A549 (cell line): ENCODE measurements around the gene ATP2A3. TPM values are rescaled to one million over a fixed set of nuclear protein-coding genes. Genes with fewer than 3 reads are reported as not detected.

Experiments used
- ATAC-seq, 2 experiments: fragments of 200-7000 bp in 1 of 2; fragments of >200 bp in 1 of 2; cut with Nextera tagmentation in 1 of 2; cut with Tn5 transposase in 1 of 2; 3 replicates each; pipeline versions ENCODE4 v1.8.0 to v1.9.1; 2018 to 2020; ENCODE audit warnings: mild to moderate bottlenecking in 1 of 2, moderate library complexity in 1 of 2
- CTCF ChIA-PET: fragments of 300-600 bp; sonication (Branson Sonifier 250); formaldehyde crosslinking; extraction: SDS; loops from one replicate; lab custom pipeline; 2021; ENCODE audit warnings: antibody characterized with exemption, inconsistent platforms; lab: Yijun Ruan, JAX
- POLR2A ChIA-PET: fragments of 350-600 bp; formaldehyde crosslinking; extraction: SDS; loops from one replicate; lab custom pipeline; 2021; ENCODE audit warnings: antibody characterized with exemption, inconsistent platforms; lab: Yijun Ruan, JAX
- DNase-seq, 2 experiments: peaks; one replicate each; pipeline versions ENCODE4 v3.0.0 to v3.0.0-alpha.2; 2011 to 2016; ENCODE audit warnings: low read depth in 1 of 2, low spot score in 1 of 2
- FAIRE-seq: peaks from 2 replicates; lab custom pipeline; 2011; peaks lifted over from hg19 to GRCh38; lab: Jason Lieb, UNC
- H3K27ac ChIP-seq, 2 experiments: fragments of >200 bp; sonication (Bioruptor Twin); formaldehyde crosslinking; 3 replicates each; pipeline ENCODE4 v1.5.1; 2016 to 2017
- H3K4me1 ChIP-seq: fragments of >200 bp; sonication (Bioruptor Twin); formaldehyde crosslinking; 3 replicates; pipeline ENCODE4 v1.6.1; 2016
- H3K4me2 ChIP-seq: fragments of >200 bp; sonication (Bioruptor Twin); formaldehyde crosslinking; 3 replicates; pipeline ENCODE4 v1.6.1; 2016
- H3K4me3 ChIP-seq: fragments of >200 bp; sonication (Bioruptor Twin); formaldehyde crosslinking; 3 replicates; pipeline ENCODE4 v1.5.1; 2016
- H3K9me3 ChIP-seq: fragments of >200 bp; sonication (Bioruptor Twin); formaldehyde crosslinking; 3 replicates; pipeline ENCODE4 v1.6.1; 2016
- BHLHE40 ChIP-seq: IDR thresholded peaks from 2 replicates; pipeline ENCODE4 v1.6.1; 2012; ENCODE audit warnings: low read depth, low read length, inconsistent platforms
- CBX2 ChIP-seq: fragments of 200-600 bp; sonication (generic); IDR thresholded peaks from 2 replicates; pipeline ENCODE4 v1.6.1; 2016; ENCODE audit warnings: low read depth, mild to moderate bottlenecking, borderline replicate concordance
- CHD2 ChIP-seq: fragments of 150-350 bp; IDR thresholded peaks from 2 replicates; pipeline ENCODE4 v1.6.1; 2014; ENCODE audit warnings: low read length; ENCODE audit not compliant: partially characterized antibody
- CHD4 ChIP-seq: fragments of 200-600 bp; sonication (generic); IDR thresholded peaks from 2 replicates; pipeline ENCODE4 v1.6.1; 2016; ENCODE audit warnings: antibody characterized with exemption, mild to moderate bottlenecking, borderline replicate concordance
- CTCF ChIP-seq: fragments of >200 bp; sonication (Bioruptor Twin); formaldehyde crosslinking; IDR thresholded peaks from 3 replicates; pipeline ENCODE4 v1.5.1; 2016
- EHMT2 ChIP-seq: fragments of 200-600 bp; sonication (generic); IDR thresholded peaks from 2 replicates; pipeline ENCODE4 v1.6.1; 2016; ENCODE audit warnings: antibody characterized with exemption, low read depth, mild to moderate bottlenecking, moderate library complexity
- HDAC2 ChIP-seq: fragments of 200-600 bp; sonication (generic); IDR thresholded peaks from 2 replicates; pipeline ENCODE4 v1.6.1; 2016
- HEYL ChIP-seq: fragments of 250-450 bp; sonication (Bioruptor Pico); IDR thresholded peaks from 2 replicates; pipeline ENCODE4 v1.8.0; 2021; ENCODE audit warnings: mild to moderate bottlenecking, moderate library complexity
- JUN ChIP-seq, 2 experiments: fragments of >200 bp; sonication (Bioruptor Twin); formaldehyde crosslinking; IDR thresholded peaks; 2 replicates in 1 of 2; 3 replicates in 1 of 2; pipeline ENCODE4 v1.6.1; 2016 to 2017
- KDM1A ChIP-seq: fragments of 200-600 bp; sonication (generic); IDR thresholded peaks from 2 replicates; pipeline ENCODE4 v1.6.1; 2016; ENCODE audit warnings: low read depth, mild to moderate bottlenecking
- KDM5A ChIP-seq: fragments of 200-600 bp; sonication (generic); IDR thresholded peaks from 2 replicates; pipeline ENCODE4 v1.6.1; 2016; ENCODE audit warnings: antibody characterized with exemption, mild to moderate bottlenecking
- MAFK ChIP-seq: fragments of 450-650 bp; IDR thresholded peaks from 2 replicates; pipeline ENCODE4 v1.6.1; 2014; ENCODE audit not compliant: partially characterized antibody
- NR3C1 ChIP-seq: fragments of >200 bp; sonication (Bioruptor Twin); formaldehyde crosslinking; IDR thresholded peaks from 3 replicates; pipeline ENCODE4 v1.6.1; 2017
- PHF8 ChIP-seq: fragments of 200-600 bp; sonication (generic); IDR thresholded peaks from 2 replicates; pipeline ENCODE4 v1.6.1; 2016; ENCODE audit warnings: low read depth, mild to moderate bottlenecking, antibody characterized with exemption, moderate library complexity, borderline replicate concordance
- POLR2A ChIP-seq: IDR thresholded peaks from 2 replicates; pipeline ENCODE4 v1.6.1; 2012; ENCODE audit warnings: mild to moderate bottlenecking, low read length
- RCOR1 ChIP-seq: fragments of 150-350 bp; IDR thresholded peaks from 2 replicates; pipeline ENCODE4 v1.6.1; 2014; ENCODE audit warnings: antibody characterized with exemption, low read length, low read depth
- RFX5 ChIP-seq: fragments of 450-650 bp; IDR thresholded peaks from 2 replicates; pipeline ENCODE4 v1.7.1; 2014; ENCODE audit warnings: antibody characterized with exemption, mild to moderate bottlenecking, moderate library complexity
- RNF2 ChIP-seq: fragments of 200-600 bp; sonication (generic); IDR thresholded peaks from 2 replicates; pipeline ENCODE4 v1.6.1; 2016; ENCODE audit warnings: low read depth, mild to moderate bottlenecking, antibody characterized with exemption, moderate library complexity, borderline replicate concordance
- TFCP2L1 ChIP-seq: fragments of 250-450 bp; sonication (Bioruptor Pico); IDR thresholded peaks from 2 replicates; pipeline ENCODE4 v1.5.0; 2021; ENCODE audit warnings: mild to moderate bottlenecking
- TP53 ChIP-seq: fragments of 250-450 bp; sonication (Bioruptor Pico); IDR thresholded peaks from 2 replicates; pipeline ENCODE4 v1.5.0; 2021; ENCODE audit warnings: mild to moderate bottlenecking, moderate library complexity
- USF2 ChIP-seq: fragments of 450-650 bp; IDR thresholded peaks from 2 replicates; pipeline ENCODE4 v1.6.1; 2014; ENCODE audit warnings: antibody characterized with exemption
- ZC3H11A ChIP-seq: fragments of 450-650 bp; IDR thresholded peaks from 2 replicates; pipeline ENCODE4 v1.6.1; 2014; ENCODE audit warnings: antibody characterized with exemption, mild to moderate bottlenecking
- ZSCAN20 ChIP-seq: fragments of 250-450 bp; sonication (Bioruptor Pico); IDR thresholded peaks from 2 replicates; pipeline ENCODE4 v1.8.0; 2022; ENCODE audit warnings: mild to moderate bottlenecking, moderate library complexity
- WGBS: methylation state at CpG from one replicate; pipeline ENCODE4 v1.1.6; 2017; ENCODE audit errors: missing lambda C conversion rate; 5-methylcytosine and 5-hydroxymethylcytosine counted together
- polyA plus RNA-seq, 4 experiments: library from polyadenylated mRNA; depleted of rRNA in 3 of 4; stranded (reverse); fragments of >200 nt; fragmentation: RNase III in 1 of 4; extraction: RNeasy Plus Mini Kit Qiagen cat#74134 plus additional on column Dnase treatment in 1 of 4; gene quantifications; 2 replicates in 3 of 4; 3 replicates in 1 of 4; pipeline ENCODE4 v1.2.3, GENCODE V29; 2011 to 2017
- TF ChIP-seq, protein P1 (sequence below): fragments of >200 bp; sonication (Bioruptor Twin); formaldehyde crosslinking; IDR thresholded peaks from 2 replicates; pipeline ENCODE4 v1.6.1; 2016
- TF ChIP-seq, protein P2 (sequence below): fragments of 250-450 bp; sonication (Bioruptor Pico); IDR thresholded peaks from 2 replicates; pipeline ENCODE4 v1.5.0; 2021; ENCODE audit warnings: mild to moderate bottlenecking, moderate library complexity, borderline replicate concordance
- TF ChIP-seq, protein P3 (sequence below): IDR thresholded peaks from 2 replicates; pipeline ENCODE4 v1.6.1; 2012
- TF ChIP-seq, protein P4 (sequence below): fragments of 250-450 bp; sonication (Bioruptor Pico); IDR thresholded peaks from 2 replicates; pipeline ENCODE4 v1.5.0; 2020; ENCODE audit warnings: low read depth, mild to moderate bottlenecking, moderate library complexity

ATP2A3 gene
- polyA plus RNA-seq, 2 of the 4 experiments (the other 2 are of a cell fraction): 3.1 to 5.5 TPM

DNA sequence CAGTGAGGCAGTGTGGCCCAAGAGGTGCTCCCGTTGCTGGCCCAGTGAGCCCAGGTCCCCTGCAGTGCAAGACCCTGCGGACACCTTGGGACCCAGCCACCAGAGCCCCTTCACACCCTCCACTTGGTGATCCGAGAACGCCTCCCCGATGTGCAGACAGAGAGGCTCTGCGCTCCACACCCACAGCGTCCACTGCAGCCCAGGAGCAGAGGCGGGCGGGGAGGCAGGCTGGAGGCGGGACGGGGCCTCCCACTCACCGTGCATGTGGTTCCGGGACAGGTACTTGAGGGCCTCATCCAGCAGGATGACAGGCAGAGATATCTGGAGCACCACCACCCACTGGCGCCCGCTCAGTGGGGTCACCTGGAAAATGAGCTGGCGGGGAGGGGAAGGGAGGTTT is 35.8 kb downstream of the ATP2A3 start:
- ChIA-PET CTCF (interaction anchor here (1.1 to 8.4 kb wide), 4 partner anchors 11 to 153 kb away, joined by 3 to 86 read pairs (median 6); partner anchors contain the start of gene P2RX1), POLR2A (no interaction called here)
- no peak for DNase-seq
- Histone ChIP-seq H3K4me1 (no peaks in the 10 kb centered on the region), H3K27ac (no peak overlapping the region), H3K9me3 (no peaks in the 10 kb centered on the region), H3K4me2 (no peak overlapping the region), H3K4me3 (no peak overlapping the region)
- FAIRE-seq: no peak
- no peak for TF ChIP-seq TP53
- TF ChIP-seq HDAC2: no peak
- no peak for TF ChIP-seq CTCF
- TF ChIP-seq ZC3H11A: no peak
- TF ChIP-seq, protein P1, sequence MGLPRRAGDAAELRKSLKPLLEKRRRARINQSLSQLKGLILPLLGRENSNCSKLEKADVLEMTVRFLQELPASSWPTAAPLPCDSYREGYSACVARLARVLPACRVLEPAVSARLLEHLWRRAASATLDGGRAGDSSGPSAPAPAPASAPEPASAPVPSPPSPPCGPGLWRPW: no peak
- no peak for TF ChIP-seq EHMT2
- no peak for TF ChIP-seq NR3C1
- TF ChIP-seq CHD4: no peak
- no peak for TF ChIP-seq RFX5
- no peak for TF ChIP-seq USF2
- ATAC-seq: no peak; a peak in 2 of 6 replicates
- 90% methylated on average over 15 of the region's 16 CpGs for WGBS

DNA sequence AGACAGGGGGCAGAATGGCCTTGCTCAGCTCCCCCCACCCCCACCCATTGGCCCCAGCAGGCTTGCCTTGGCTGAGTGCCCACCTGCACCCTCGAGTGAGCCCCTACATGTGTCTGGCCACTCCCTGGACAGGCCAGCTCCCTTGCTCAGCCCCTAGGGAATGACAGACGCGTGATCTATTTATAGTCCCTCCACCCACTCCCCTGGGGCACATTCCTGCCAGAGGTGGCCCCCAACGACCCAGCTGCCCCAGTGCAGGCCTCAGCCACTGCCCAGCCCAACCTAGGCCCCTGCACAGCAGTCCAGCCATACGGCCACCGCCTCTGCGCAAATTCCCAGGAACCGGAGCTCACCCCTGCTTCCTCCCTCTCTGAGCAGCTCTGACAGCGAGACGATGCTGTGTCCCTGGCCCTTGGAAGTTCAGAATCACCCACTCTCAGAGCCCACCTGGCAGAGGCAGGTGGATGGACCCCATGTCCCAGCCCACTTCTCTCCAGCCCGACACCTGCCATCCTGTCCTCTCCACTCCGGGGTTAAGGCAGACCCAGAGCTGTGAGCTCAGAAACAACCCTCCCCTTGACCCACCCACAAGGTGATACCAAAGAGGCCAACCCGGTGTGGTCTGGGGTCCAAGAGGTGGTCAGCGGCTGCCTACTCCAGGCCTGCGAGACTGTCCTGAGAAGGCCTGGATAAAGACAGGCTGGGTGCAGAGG is 36.5 kb downstream of the ATP2A3 start:
- Histone ChIP-seq H3K9me3 (no peaks in the 10 kb centered on the region), H3K4me3 (no peak overlapping the region), H3K4me2 (no peak overlapping the region), H3K27ac (no peak overlapping the region), H3K4me1 (no peaks in the 10 kb centered on the region)
- TF ChIP-seq ZSCAN20 (no peak), HEYL (CRISPR knock-in tag) (no peak), MAFK (no peak), PHF8 (no peak), ZC3H11A (no peak), CTCF (no peak), KDM1A (no peak), RNF2 (no peak), CHD2 (no peak), POLR2A (no peak), EHMT2 (no peak), KDM5A (no peak), CBX2 (no peak), JUN (IDR thresholded peaks at IDR 0.05) (no peak), BHLHE40 (no peak), RCOR1 (no peak), TFCP2L1 (CRISPR knock-in tag) (no peak)
- TF ChIP-seq, protein P2, sequence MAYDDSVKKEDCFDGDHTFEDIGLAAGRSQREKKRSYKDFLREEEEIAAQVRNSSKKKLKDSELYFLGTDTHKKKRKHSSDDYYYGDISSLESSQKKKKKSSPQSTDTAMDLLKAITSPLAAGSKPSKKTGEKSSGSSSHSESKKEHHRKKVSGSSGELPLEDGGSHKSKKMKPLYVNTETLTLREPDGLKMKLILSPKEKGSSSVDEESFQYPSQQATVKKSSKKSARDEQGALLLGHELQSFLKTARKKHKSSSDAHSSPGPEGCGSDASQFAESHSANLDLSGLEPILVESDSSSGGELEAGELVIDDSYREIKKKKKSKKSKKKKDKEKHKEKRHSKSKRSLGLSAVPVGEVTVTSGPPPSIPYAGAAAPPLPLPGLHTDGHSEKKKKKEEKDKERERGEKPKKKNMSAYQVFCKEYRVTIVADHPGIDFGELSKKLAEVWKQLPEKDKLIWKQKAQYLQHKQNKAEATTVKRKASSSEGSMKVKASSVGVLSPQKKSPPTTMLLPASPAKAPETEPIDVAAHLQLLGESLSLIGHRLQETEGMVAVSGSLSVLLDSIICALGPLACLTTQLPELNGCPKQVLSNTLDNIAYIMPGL: no peak
- TF ChIP-seq, protein P3, sequence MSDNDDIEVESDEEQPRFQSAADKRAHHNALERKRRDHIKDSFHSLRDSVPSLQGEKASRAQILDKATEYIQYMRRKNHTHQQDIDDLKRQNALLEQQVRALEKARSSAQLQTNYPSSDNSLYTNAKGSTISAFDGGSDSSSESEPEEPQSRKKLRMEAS: no peak
- TF ChIP-seq, protein P4, sequence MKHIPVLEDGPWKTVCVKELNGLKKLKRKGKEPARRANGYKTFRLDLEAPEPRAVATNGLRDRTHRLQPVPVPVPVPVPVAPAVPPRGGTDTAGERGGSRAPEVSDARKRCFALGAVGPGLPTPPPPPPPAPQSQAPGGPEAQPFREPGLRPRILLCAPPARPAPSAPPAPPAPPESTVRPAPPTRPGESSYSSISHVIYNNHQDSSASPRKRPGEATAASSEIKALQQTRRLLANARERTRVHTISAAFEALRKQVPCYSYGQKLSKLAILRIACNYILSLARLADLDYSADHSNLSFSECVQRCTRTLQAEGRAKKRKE (CRISPR knock-in tag): no peak
- FAIRE-seq (no peak), DNase-seq (no peak), ATAC-seq (no peak)
- ChIA-PET POLR2A (no interaction called here), CTCF (interaction anchor here (1.1 to 8.4 kb wide), 5 partner anchors 11 to 193 kb away, joined by 4 to 86 read pairs (median 5); partner anchors contain the start of gene P2RX1)
- WGBS: 76% methylated on average over 13 of the region's 15 CpGs
